Measurements from ENCODE around the gene C2CD3. TPM values are rescaled to one million over a fixed set of nuclear protein-coding genes. Genes with fewer than 3 reads are reported as not detected.

C2CD3 gene
- total and polyA plus RNA-seq, 10 of the 15 experiments (the other 5 are each of a cell fraction or from before 2014, with no cell fraction given) = 2.3 to 24.0 (median 16.3) TPM

GRCh38 chr11:74147199-74147929, 23.4 kb downstream of the C2CD3 start:
- Histone ChIP-seq H3K9ac (ENCODE audit: control insufficient read depth, insufficient read depth, low read length) (no peak overlapping the region), H4K20me1 (ENCODE audit: control insufficient read depth, insufficient read depth) (no peaks in the 10 kb centered on the region), H3K79me2 (ENCODE audit: control insufficient read depth, insufficient read depth, low read length) (no peaks in the 10 kb centered on the region), H3K4me2 (ENCODE audit: control insufficient read depth, insufficient read depth) (no peak overlapping the region), H3K4me3 (no peak overlapping the region), H3K4me1 (ENCODE audit: control insufficient read depth, insufficient read depth, low read length) (no peaks in the 10 kb centered on the region), H3K9me3 (replicated peaks; ENCODE audit: control insufficient read depth, insufficient read depth, low read length) (no peaks in the 10 kb centered on the region; the same call in 2 of the 3 replicates), H3K27ac (ENCODE audit: control insufficient read depth, insufficient read depth) (no peak overlapping the region), H3K27me3 (replicated peaks in 1 of 2; ENCODE audit: control insufficient read depth in 2 of 2, insufficient read depth in 2 of 2, low read length in 1 of 2) (no peaks in the 10 kb centered on the region), H2AFZ (ENCODE audit: control insufficient read depth, low read depth, low read length) (no peak overlapping the region), H3K36me3 (ENCODE audit: control insufficient read depth in 2 of 2, insufficient read depth in 2 of 2, low read length in 1 of 2) (no peaks in the 10 kb centered on the region)
- DNase-seq (ENCODE audit: low read depth, low spot score) (no peak), ATAC-seq (no peak), FAIRE-seq (no peak)
- in situ Hi-C loops (cut with MboI) (no loop called here), intact Hi-C loops (cut with micrococcal nuclease; ENCODE audit: unreplicated experiment) (no loop called here)
- no TSS peak for BruUV-seq (replicated peaks)
- ChIA-PET CTCF (interaction anchor here (0.6 to 1.2 kb wide), 2 partner anchors 11 to 133 kb away, joined by 3 read pairs; no protein-coding TSS in a partner anchor), RAD21 (ENCODE audit: unreplicated experiment) (no interaction called here), SMC1A (ENCODE audit: uncharacterized antibody, unreplicated experiment) (interaction anchor here (0.9 to 2.0 kb wide), 3 partner anchors 12 to 47 kb away, joined by 3 to 5 read pairs (median 4); no protein-coding TSS in a partner anchor), POLR2A (no interaction called here)
- no peak for TF ChIP-seq BHLHE40 (IDR thresholded peaks at IDR 0.05; ENCODE audit: borderline replicate concordance in 1 of 2, low read depth in 2 of 2, low read length in 1 of 2)
- TF ChIP-seq SUPT20H (IDR thresholded peaks at IDR 0.05; ENCODE audit: borderline replicate concordance, control insufficient read depth, low read depth, low read length) = no peak
- no peak for TF ChIP-seq USF1 (IDR thresholded peaks at IDR 0.05; ENCODE audit: borderline replicate concordance, extremely low read length, insufficient read depth, low read depth, low read length)
- no peak for TF ChIP-seq CBX3 (IDR thresholded peaks at IDR 0.05; ENCODE audit: borderline replicate concordance, low read depth)
- TF ChIP-seq SMAD1 (IDR thresholded peaks at IDR 0.05; ENCODE audit: low read depth, partially characterized antibody) = no peak
- no peak for TF ChIP-seq EP300 (IDR thresholded peaks at IDR 0.05; ENCODE audit: borderline replicate concordance in 1 of 2, control insufficient read depth in 1 of 2, low read depth in 2 of 2, low read length in 2 of 2)
- 99% methylated on average over 5 of the region's 5 CpGs for whole genome bisulfite sequencing (ENCODE audit: insufficient coverage, insufficient replicate concordance, low lambda C conversion rate, missing lambda C conversion rate)
